Neural cell (in vitro differentiated cells): Measurements from ENCODE around the gene ZNF750.

Experiments used
- EP300 ChIP-seq: fragments of 450-650 bp; conservative IDR thresholded peaks from 2 replicates; pipeline ENCODE4 v1.6.1; 2014; ENCODE audit warnings: antibody characterized with exemption, mild to moderate bottlenecking, moderate library complexity; ENCODE audit not compliant: poor library complexity, severe bottlenecking
- EZH2 ChIP-seq: fragments of 200-600, 300-800 bp; shearing (Covaris generic), sonication (generic); IDR thresholded peaks from 2 replicates; pipeline ENCODE4 v1.6.1; 2014; ENCODE audit warnings: antibody characterized with exemption, low read length, borderline replicate concordance, mild to moderate bottlenecking; ENCODE audit not compliant: insufficient read depth, poor library complexity, severe bottlenecking
- MXI1 ChIP-seq: fragments of 450-650 bp; conservative IDR thresholded peaks from 2 replicates; pipeline ENCODE4 v1.6.1; 2014; ENCODE audit warnings: antibody characterized with exemption, mild to moderate bottlenecking; ENCODE audit not compliant: poor library complexity, severe bottlenecking
- RAD21 ChIP-seq: fragments of 450-650 bp; conservative IDR thresholded peaks from 2 replicates; pipeline ENCODE4 v1.6.1; 2014; ENCODE audit warnings: antibody characterized with exemption, mild to moderate bottlenecking, moderate library complexity
- SMC3 ChIP-seq: fragments of 450-650 bp; conservative IDR thresholded peaks from 2 replicates; pipeline ENCODE4 v1.6.1; 2014; ENCODE audit warnings: antibody characterized with exemption, mild to moderate bottlenecking, moderate library complexity; ENCODE audit not compliant: poor library complexity
- TF ChIP-seq, protein P1 (sequence below): fragments of 450-650 bp; IDR thresholded peaks from 2 replicates; pipeline ENCODE4 v1.5.1; 2014; ENCODE audit warnings: antibody characterized with exemption, mild to moderate bottlenecking, moderate library complexity; ENCODE audit not compliant: poor library complexity, severe bottlenecking

DNA sequence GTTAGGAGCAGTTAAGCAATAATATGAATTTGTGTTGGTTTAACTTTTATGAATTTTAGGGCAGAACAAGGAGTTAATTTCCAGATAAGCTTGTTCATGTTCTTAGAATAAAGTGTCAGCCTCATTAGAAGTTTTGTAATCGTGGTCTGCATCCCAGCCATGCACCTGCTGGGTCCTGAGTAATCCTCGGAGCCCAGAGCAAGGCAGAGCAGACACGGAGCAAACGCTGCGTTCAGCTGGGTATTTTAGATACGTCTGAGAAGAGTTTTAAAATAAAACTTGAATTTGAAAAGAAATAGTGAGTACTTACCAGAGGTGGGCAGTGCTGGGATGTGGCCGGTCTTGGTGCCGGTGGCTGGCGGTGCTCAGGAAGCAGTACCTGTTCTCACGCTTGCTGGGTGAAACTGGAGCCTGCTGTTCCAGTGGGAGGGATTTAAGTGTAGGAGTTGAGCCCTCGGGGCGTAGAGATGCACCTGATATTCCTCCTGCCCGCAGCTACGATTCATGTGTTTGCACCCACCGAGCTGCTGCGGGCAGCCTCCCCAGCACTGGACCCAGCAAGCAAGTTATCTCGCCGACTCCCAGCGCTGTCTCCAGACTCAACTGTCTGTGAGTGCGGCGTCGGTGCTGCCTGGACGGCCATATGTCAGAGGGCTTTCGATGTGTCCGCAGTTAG is at the start of gene ZNF750:
- TF ChIP-seq, protein P1, sequence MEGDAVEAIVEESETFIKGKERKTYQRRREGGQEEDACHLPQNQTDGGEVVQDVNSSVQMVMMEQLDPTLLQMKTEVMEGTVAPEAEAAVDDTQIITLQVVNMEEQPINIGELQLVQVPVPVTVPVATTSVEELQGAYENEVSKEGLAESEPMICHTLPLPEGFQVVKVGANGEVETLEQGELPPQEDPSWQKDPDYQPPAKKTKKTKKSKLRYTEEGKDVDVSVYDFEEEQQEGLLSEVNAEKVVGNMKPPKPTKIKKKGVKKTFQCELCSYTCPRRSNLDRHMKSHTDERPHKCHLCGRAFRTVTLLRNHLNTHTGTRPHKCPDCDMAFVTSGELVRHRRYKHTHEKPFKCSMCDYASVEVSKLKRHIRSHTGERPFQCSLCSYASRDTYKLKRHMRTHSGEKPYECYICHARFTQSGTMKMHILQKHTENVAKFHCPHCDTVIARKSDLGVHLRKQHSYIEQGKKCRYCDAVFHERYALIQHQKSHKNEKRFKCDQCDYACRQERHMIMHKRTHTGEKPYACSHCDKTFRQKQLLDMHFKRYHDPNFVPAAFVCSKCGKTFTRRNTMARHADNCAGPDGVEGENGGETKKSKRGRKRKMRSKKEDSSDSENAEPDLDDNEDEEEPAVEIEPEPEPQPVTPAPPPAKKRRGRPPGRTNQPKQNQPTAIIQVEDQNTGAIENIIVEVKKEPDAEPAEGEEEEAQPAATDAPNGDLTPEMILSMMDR = no peak
- TF ChIP-seq EZH2 = no peak
- TF ChIP-seq EP300 = no peak
- no peak for TF ChIP-seq RAD21
- TF ChIP-seq MXI1 = no peak
- TF ChIP-seq SMC3 = no peak
